ENCODE results near the gene ODR4.
"Not testable (repeated sequence)": the region's sequence is repeated elsewhere in the genome, so short reads cannot be mapped to it uniquely, and the experiment has no call there.

The ODR4 gene

GRCh38 chr1:186424539-186424938 lies 48.9 kb downstream of the ODR4 start:
- no peak for DNase-seq

DNA sequence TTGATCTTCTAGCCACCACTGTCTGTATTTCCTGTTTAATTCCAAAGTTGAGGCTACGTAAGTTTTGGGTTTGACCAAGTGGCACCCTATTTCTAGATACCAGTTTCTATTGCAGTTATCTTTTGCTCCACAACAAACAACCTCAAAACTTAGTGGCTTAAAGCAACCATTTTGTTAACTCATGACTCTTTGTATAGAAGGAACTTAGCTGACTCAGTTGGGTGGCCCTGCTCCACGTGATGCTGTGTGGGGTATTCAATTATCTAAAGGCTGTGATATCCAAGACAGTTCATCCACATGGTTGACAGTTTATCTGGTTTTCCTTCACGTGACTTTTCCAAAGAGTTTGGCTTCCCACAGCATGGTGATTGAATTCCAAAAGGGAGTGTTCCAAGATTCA lies 50.5 kb downstream of the ODR4 start:
- DNase-seq: no peak

- no peak for DNase-seq
Measured at GRCh38 chr1:186429017-186429416, 53.4 kb downstream of the ODR4 start.

GRCh38 chr1:186435336-186435735 lies 59.7 kb downstream of the ODR4 start:
- no peak for DNase-seq

GRCh38 chr1:186438567-186438966 lies 62.9 kb downstream of the ODR4 start:
- DNase-seq: no peak

DNA sequence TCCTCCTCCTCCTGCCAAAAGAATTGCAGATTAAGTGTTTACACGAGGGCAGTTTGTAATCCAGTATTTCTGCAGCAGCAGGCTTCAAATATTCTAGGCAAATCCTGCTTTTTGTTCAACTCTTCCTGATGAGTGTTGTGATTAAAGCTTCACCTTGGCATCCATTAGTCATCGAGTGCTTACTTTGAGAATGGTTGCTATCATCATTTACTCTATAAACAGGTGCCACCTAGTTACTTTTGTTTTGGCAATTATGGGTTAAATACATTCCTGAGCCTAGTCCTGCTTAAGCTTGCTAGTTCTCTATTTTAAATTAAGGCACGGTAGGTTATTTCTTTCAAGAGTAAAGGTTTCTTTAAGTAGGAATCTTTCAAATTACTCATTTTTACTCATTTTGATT lies 64.9 kb downstream of the ODR4 start:
- DNase-seq: no peak

- no peak for DNase-seq
Measured at GRCh38 chr1:186442651-186443375, 67.2 kb downstream of the ODR4 start.

- DNase-seq: no peak
Measured at GRCh38 chr1:186443638-186444037, 68.0 kb downstream of the ODR4 start.

- no peak for DNase-seq
Measured at GRCh38 chr1:186446152-186446551, 70.5 kb downstream of the ODR4 start.

DNA sequence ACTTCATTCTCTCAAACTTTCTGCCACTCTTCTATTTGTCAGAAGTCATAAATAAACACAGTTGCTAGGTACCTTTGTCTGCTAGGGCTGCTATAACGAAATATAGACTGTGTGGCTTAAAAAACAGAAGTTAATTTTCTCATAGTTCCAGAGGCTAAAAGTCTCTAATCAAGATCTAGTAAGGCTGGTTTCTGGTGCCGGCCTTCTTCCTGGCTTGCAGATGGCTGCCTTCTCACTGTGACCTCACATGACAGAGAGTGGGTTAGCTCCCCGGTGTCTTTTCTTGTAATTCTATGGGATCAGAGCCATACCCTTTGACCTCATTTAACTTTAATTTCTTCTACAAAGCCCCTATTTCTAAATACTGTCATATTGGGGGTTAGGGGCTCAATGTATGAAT lies 79.3 kb downstream of the ODR4 start:
- no peak for DNase-seq

GRCh38 chr1:186456729-186457255 lies 81.2 kb downstream of the ODR4 start:
- no peak for DNase-seq

DNA sequence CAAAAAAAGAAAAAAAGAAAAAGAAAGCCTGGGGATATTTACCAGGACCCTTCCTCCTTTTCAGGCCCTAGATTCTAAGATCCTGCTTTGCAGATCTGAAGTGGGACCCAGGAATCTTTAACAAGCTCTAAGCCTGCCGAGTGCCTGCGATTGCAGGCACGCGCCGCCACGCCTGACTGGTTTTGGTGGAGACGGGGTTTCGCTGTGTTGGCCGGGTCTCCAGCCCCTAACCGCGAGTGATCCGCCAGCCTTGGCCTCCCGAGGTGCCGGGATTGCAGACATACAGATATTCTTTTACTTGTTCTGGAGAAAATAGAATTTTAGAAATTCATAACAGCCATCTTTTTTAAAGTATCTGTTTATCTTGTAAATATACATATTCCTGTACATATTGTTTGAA lies 83.5 kb downstream of the ODR4 start:
- DNase-seq: not testable (repeated sequence)

DNA sequence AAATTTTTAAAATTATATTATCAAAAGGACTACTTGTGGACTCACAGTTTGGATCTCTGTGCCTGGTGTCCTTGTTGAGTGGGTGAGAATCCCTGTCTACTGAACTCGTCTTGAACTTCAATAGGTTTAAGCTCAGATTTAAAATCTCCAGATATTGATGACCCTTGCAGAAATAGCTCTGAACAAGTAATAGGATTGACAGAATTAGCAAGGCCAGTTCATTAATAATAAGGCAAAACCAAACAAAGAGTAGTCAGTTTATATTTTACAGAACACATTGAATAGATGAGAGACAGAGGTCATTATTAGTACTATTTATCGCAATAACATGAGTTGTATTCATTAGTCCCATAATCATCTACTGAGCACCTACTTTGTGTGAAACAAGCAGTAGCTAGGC lies 85.4 kb downstream of the ODR4 start, which contains the start of gene PDC:
Gene PDC, minus strand, starts transcription at position 101 of the 400 bp plus-strand sequence. CDS start 11,655 bp downstream, outside the sequence.
- DNase-seq: no peak

GRCh38 chr1:186463511-186463910 lies 87.9 kb downstream of the ODR4 start:
- DNase-seq: no peak

DNA sequence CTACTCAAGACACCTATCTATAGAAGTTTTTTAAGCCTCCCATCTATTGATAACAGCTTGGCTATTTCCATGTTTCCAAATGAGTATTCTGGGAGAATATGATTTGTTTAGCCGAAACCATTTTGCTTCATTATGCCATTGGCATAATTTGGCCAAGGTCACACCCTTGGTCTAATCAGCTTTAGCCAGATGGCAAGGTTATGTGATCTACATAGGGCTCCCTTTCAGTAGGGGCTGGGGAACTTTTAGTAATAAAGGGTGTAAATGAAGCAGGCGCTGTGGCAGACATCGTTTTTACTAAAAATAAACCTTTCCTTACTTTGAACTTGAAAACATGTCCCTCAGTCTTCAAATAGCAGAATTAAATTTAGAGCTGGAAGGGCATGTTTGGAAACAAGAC lies 88.3 kb downstream of the ODR4 start:
- DNase-seq: no peak

- DNase-seq: not testable (repeated sequence)
Measured at GRCh38 chr1:186465491-186465890, 89.9 kb downstream of the ODR4 start.

DNA sequence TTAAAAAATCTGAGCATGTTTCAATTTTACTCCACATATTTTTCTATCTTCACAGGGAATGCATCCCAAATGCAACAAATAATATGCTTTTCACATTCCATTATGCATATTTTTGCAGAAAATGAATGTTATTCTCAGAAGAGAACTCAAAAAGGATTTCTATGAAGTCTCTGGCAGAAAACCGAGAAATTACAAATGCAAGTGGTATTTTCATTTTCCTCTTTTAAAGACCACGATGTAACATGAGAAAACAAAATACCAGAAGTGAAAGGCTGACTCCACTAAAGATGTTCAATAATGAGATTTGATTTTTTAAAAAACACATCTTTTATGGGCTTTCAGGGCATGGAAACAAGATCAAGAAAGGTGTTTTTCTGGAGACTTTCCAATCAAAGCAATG lies 90.3 kb downstream of the ODR4 start:
- DNase-seq: no peak
